GM18951 (cell line): ENCODE data around the gene EPS8L1.

Experiments used
- POLR2A ChIP-seq: IDR thresholded peaks from 4 replicates; pipeline ENCODE4 v1.6.1; 2011; ENCODE audit warnings: mild to moderate bottlenecking; ENCODE audit not compliant: insufficient read length, insufficient read depth; ENCODE audit errors: extremely low read depth
- in situ Hi-C: fragments of 300-500 bp; cut with MboI; formaldehyde crosslinking; loops from one replicate; pipeline ENCODE4 v1.12.0; 2022; ENCODE audit warnings: low sequenced_read_pairs, mixed read lengths, inconsistent platforms; ENCODE audit not compliant: unreplicated experiment

EPS8L1 gene

DNA sequence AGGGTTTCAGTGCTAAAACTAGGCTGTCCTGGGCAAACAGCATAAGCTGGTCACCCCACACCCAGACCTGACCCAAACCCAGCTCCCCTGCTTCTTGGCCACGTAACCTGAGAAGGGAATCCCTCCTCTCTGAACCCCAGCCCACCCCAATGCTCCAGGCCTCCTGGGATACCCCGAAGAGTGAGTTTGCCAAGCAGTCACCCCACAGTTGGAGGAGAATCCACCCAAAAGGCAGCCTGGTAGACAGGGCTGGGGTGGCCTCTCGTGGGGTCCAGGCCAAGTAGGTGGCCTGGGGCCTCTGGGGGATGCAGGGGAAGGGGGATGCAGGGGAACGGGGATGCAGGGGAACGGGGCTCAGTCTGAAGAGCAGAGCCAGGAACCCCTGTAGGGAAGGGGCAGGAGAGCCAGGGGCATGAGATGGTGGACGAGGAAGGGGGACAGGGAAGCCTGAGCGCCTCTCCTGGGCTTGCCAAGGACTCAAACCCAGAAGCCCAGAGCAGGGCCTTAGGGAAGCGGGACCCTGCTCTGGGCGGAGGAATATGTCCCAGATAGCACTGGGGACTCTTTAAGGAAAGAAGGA, 39.0 kb downstream of the EPS8L1 start:
- in situ Hi-C loops, result no loop called here
- TF ChIP-seq POLR2A, result no peak

- in situ Hi-C loops, result no loop called here
- TF ChIP-seq POLR2A, result no peak
These were observed 39.9 kb downstream of the EPS8L1 start for GRCh38 chr19:55115446-55116065.

GRCh38 chr19:55116232-55116858, 40.7 kb downstream of the EPS8L1 start:
- peak; percentile 29 for TF ChIP-seq POLR2A
- in situ Hi-C loops, result no loop called here

DNA sequence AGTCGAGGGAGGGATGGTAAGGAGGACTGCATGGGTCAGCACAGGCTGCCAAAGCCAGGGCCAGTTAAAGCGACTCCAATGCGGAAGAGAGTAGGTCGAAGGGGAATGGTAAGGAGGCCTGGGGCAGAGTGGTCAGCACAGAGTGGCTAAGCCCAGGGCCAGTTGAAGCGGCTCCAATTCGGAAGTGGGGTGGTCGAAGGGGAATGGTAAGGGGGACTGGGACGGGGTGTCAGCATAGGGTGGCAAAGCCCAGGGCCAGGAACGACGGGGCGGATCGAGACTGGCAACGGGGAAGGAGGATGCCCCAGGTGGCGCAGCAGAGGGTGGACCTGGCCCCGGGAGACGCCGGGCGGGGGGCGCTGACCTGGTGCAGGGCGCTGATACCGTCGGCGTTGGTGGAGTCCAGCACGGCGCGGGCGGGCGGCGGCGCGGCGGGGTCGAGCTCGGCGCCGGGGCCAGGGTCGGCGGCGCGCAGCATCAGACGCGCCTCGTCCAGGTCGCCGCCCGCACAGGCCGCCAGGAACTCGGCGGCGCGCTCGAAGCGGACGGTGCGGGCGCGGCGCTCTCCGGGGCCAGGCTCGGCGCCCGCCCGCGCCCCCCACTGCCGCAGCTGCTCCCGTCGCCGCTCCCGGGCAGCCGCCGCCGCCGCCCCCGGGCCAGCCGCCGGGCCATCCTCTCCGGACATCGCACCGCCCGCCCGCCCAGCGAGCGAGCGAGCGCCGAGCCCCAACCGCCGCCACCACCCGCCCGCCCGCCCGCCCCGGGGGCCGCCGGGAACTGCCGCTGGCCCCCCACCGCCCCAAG, 41.4 kb downstream of the EPS8L1 start, which contains the start of gene PPP1R12C:
Gene PPP1R12C (minus strand): TSS at position 779 of the 804 bp plus-strand sequence. CDS start 94 bp downstream, at position 685.
- in situ Hi-C loops, result no loop called here
- no peak for TF ChIP-seq POLR2A

GRCh38 chr19:55117663-55118391, 42.2 kb downstream of the EPS8L1 start:
- in situ Hi-C loops, result no loop called here
- TF ChIP-seq POLR2A, result peak; percentile 73

- TF ChIP-seq POLR2A, result no peak
- in situ Hi-C loops, result no loop called here
These were observed 42.8 kb downstream of the EPS8L1 start for GRCh38 chr19:55118401-55118991.

DNA sequence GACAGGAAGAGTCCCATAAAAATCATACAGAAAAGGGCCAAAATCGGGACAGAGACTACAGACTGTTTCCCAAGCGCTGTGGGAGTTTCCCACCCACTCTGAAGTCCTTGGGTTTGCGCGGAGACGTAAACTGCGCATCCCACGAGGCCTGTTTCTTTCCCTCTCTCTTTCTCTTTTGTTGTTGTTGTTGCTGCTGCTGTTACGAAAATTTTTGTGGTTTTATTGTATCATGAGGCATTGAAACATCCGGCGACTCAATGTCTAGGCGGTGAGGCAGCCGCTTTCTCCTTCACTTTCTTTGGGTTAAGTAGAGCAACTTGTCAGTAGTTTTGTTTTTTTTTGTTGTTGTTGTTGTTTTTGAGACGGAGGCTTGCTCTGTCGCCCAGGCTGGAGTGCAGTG, 43.4 kb downstream of the EPS8L1 start:
- TF ChIP-seq POLR2A, result no peak
- in situ Hi-C loops, result no loop called here

DNA sequence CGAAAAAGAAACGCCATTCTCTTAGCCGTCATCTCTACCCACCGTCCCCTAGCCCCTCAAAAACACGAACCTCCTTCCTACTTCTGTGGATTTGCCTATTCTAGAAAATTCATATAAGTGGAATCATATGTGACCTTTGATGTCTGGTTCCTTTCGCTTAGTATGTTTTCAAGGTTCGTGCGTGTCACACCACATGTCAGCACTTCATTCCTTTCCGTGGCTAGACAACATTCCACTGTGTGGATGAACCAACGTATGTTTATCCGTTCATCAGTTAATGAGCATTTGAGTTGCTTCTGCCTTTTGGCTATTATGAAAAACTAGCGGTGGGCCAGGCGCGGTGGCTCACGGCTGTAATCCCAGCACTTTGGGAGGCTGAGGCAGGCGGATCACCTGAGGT, 55.8 kb downstream of the EPS8L1 start:
- in situ Hi-C loops, result no loop called here

DNA sequence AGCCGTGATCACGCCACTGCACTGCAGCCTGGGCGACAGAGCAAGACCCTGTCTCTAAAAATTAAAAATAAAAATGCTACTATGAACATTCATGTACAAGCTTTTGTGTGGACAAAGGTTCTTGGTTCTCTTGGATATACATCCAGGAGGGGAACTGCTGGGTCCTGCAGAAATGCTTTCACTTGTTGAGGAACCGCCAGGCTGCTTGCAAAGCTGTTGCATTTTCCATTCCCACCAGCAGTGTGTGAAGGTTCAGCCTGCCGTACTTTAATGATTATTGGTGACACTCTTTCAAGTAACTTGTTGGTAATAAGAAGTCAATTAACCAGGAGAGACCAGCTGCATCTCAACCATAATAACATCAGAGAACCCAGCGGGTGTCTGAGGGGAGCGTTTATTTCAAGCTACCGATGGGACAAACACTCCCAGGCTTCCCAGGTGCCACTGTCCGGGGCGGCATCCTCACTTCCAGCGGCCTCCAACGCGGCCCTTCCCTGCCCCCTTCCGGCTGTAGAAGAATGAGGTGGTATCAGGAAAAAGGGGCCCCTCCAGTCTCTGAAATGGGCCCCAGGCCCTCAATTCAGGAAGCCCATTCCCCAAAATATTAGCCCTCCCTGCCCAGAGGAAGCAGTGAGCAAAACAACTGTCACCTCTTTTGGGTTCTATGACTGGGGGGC, 56.9 kb downstream of the EPS8L1 start:
- TF ChIP-seq POLR2A, result no peak
- in situ Hi-C loops, result no loop called here

More for the DNA sequence above, 55.8 kb downstream of the EPS8L1 start:
- TF ChIP-seq POLR2A, result no peak

DNA sequence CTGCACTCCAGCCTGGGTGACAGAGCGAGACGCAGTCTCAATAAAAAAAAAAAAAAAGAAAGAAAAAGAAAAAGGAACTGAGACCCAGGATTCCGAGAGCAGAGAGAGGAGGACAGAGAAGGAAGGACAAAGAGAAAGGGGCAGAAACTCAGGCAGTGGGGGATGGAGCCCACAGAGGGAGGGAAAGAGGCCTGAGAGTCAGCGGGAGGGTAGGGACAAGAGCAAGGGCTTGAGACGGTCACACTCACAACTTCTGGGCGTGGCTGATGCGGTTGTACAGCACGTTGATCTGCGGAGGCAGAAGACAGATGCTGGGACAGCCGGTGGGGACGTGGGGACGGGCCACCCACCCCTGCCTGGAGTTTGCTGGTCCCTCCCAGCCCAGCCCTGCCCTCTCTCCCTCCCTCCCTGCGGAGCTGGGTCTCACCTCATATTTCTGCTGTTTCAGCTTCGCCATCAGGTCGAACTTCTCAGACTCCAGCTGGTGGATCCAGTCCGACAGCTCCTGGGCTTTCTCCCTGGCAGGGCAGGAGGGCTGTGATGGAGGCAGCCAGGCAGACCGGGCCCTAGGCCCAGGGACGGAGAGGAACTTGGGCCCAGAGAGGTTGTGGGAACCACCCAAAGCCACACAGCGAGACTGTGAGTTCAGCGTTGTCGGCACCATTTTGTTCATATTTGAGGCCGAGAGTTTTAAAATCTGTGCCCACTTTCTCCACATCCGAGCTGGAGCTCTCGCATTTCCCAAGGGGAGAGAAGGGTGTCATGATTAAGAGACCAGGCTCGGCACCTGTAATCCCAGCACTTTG, 58.2 kb downstream of the EPS8L1 start:
- in situ Hi-C loops, result no loop called here
- TF ChIP-seq POLR2A, result no peak

DNA sequence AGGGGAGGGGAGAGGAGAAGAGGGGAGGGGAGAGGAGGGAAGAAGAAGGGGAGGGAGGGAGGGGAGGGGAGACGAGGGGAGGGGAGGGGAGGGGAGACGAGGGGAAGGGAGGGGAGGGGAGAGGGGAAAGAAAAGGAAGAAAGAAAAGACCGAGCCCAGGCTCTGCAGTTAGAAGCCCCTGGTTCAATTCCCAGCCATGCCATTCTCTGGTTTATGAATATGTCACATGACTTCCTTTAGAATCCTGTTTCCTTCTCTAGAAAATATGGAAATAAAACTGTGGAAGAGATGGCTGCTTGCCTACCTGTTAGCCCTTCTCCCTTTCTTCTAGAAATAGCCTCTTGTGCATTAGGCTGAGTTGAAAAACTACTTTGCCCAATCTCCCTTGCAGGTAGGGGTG, 59.1 kb downstream of the EPS8L1 start:
- TF ChIP-seq POLR2A, result no peak
- in situ Hi-C loops, result no loop called here

DNA sequence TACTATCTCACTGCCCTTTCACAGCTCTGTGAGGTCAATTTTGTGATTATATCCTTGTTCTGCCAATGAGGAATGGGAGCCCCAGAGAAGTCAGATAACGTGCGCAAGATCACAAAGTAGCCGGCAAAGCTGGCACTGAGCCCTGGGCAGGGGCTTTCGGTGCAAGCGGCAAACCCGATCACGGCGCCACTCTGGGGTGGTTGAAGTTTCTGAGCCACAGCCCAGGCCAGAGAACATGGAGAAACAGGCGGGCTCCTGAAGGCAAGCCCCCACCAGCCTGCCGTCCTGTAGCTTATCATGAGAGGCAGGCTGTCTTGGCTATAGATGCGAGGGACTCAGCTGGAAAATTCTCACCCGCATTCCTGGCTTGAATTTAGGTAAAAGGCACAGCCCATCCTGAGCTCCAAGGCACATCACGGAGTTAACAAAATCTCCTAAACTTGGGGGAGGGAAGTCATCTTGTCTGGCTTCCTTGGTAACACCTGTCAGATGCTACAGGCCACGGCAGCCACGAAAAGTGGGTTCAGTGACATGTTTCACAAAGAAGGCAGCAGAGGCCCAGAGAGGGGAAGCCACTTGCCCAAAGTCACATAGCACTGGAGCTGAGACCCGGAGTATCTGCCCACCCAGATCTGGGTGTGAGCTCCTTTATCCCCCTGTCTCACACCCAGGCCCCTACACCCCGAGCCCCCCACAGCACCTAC, 60.9 kb downstream of the EPS8L1 start:
- no peak for TF ChIP-seq POLR2A
- in situ Hi-C loops, result no loop called here
